ENCODE results near the gene MOCS3. TPM values are rescaled to one million over a fixed set of nuclear protein-coding genes. Genes with fewer than 3 reads are reported as not detected.

The MOCS3 gene
- 1 to 10 TPM; 2.9 to 3.1 TPM for total RNA-seq

- TF ChIP-seq, protein P1, sequence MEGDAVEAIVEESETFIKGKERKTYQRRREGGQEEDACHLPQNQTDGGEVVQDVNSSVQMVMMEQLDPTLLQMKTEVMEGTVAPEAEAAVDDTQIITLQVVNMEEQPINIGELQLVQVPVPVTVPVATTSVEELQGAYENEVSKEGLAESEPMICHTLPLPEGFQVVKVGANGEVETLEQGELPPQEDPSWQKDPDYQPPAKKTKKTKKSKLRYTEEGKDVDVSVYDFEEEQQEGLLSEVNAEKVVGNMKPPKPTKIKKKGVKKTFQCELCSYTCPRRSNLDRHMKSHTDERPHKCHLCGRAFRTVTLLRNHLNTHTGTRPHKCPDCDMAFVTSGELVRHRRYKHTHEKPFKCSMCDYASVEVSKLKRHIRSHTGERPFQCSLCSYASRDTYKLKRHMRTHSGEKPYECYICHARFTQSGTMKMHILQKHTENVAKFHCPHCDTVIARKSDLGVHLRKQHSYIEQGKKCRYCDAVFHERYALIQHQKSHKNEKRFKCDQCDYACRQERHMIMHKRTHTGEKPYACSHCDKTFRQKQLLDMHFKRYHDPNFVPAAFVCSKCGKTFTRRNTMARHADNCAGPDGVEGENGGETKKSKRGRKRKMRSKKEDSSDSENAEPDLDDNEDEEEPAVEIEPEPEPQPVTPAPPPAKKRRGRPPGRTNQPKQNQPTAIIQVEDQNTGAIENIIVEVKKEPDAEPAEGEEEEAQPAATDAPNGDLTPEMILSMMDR (IDR thresholded peaks at IDR 0.05): no peak
- Histone ChIP-seq H3K4me1 (peaks cover 0 to 46% of the 10 kb centered on the region in 2 donors), H3K4me3 (peak within 1 kb of the TSS; percentile 96 to 99)
These were observed at the start of gene MOCS3 for GRCh38 chr20:50958615-50959542. TSS of gene MOCS3 (plus strand) at chr20:50958818. CDS start at chr20:50958843, 25 bp downstream.

GRCh38 chr20:50909413-50909812, 49.2 kb upstream of the MOCS3 start:
- Histone ChIP-seq H3K9me3 (no peaks in the 10 kb centered on the region), H3K27me3 (no peaks in the 10 kb centered on the region), H3K4me3 (no peak overlapping the region), H3K4me1 (peaks cover 0 to 72% of the 10 kb centered on the region in 2 donors), H3K36me3 (no peaks in the 10 kb centered on the region), H3K27ac (no peak overlapping the region)
- TF ChIP-seq, protein P1 (IDR thresholded peaks at IDR 0.05): no peak
- DNase-seq (ENCODE audit: low spot score): no peak

More at GRCh38 chr20:50958615-50959542, at the start of gene MOCS3:
- H3K36me3 ChIP-seq: peaks cover 10% of the 10 kb centered on the region
- H3K27ac ChIP-seq: peak within 1 kb of the TSS; percentile 89 to 91
- peak; percentile 88 for DNase-seq (ENCODE audit: low spot score)
- H3K9me3 ChIP-seq: no peaks in the 10 kb centered on the region
- H3K27me3 ChIP-seq: no peaks in the 10 kb centered on the region

- H3K27ac ChIP-seq: no peak overlapping the region
- no peak for DNase-seq (ENCODE audit: low spot score)
- no peaks in the 10 kb centered on the region for H3K27me3 ChIP-seq
- no peaks in the 10 kb centered on the region for H3K36me3 ChIP-seq
- H3K4me3 ChIP-seq: no peak overlapping the region
- H3K4me1 ChIP-seq: peaks cover 0 to 71% of the 10 kb centered on the region in 2 donors
- H3K9me3 ChIP-seq: no peaks in the 10 kb centered on the region
- TF ChIP-seq, protein P1 (IDR thresholded peaks at IDR 0.05): no peak
These were observed 47.6 kb upstream of the MOCS3 start for GRCh38 chr20:50911030-50911429.

DNA sequence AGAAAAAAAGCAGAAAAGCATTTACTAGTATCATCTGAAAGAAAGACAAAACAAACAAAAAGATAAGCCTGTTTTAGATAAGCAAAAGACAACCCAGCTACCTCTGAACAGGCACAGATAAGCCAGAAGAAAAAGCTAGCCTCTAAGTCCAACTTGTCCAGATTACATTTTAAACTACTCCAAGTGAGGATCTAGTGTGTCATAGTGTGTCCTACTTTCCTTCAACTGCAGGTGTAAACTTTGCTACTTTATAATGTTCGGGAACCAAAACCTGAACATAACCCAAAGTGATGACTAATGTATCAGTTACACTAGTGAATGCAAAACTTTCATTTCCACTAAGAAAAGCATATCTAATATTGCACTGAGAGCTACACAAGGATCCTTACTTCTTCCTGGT, 46.9 kb upstream of the MOCS3 start:
- Histone ChIP-seq H3K4me3 (no peak overlapping the region), H3K9me3 (no peaks in the 10 kb centered on the region), H3K27me3 (no peaks in the 10 kb centered on the region), H3K27ac (no peak overlapping the region), H3K36me3 (no peaks in the 10 kb centered on the region), H3K4me1 (peaks cover 0 to 71% of the 10 kb centered on the region in 2 donors)
- no peak for DNase-seq (ENCODE audit: low spot score)
- TF ChIP-seq, protein P1 (IDR thresholded peaks at IDR 0.05): no peak

DNA sequence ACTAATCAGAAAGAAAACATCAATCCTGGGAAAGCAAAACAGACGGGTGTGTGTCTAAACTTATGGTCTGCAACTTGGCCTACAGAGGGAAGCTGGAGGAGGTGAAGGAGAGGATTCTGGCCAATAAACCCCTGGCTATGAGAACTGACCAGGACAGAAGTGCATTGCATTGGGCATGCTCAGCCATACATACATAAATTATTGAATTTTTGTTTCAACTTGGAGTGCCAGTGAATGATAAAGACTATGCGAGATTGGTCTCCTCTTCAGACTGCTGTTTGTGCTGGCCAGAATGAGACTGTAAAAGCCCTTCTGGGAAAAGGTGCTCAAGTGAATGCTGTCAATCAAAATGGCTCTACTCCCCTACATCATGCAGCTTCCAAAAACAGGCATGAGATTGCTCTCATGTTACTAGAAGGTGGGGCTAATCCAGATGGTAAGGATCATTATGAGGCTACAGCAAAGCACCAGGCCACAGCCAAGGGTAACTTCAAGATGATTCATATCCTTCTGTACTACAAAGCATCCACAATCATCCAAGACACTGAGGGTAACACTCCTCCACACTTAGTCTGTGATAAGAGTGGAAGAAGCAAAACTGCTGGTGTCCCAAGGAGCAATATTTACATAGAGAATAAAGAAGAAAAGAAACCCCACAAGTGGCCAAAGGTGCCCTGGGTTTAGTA, 44.8 kb upstream of the MOCS3 start:
- H3K36me3 ChIP-seq: no peaks in the 10 kb centered on the region
- no peak for DNase-seq (ENCODE audit: low spot score)
- no peak overlapping the region for H3K4me3 ChIP-seq
- H3K27me3 ChIP-seq: no peaks in the 10 kb centered on the region
- H3K9me3 ChIP-seq: no peaks in the 10 kb centered on the region
- H3K4me1 ChIP-seq: peaks cover 0 to 83% of the 10 kb centered on the region in 2 donors
- H3K27ac ChIP-seq: peak overlapping the region in 1 of 2 donors; percentile 2
- TF ChIP-seq, protein P1 (IDR thresholded peaks at IDR 0.05): no peak
